HEK293 (cell line): ENCODE data around the gene MARK4.

Source experiments
- CTCF ChIA-PET: fragments of 350-600 bp; formaldehyde crosslinking; extraction: SDS; loops from one replicate; lab custom pipeline; 2021; ENCODE audit warnings: antibody characterized with exemption; lab: Yijun Ruan, JAX
- POLR2A ChIA-PET: fragments of 300-600 bp; formaldehyde crosslinking; extraction: SDS; loops from one replicate; lab custom pipeline; 2020; ENCODE audit warnings: antibody characterized with exemption, inconsistent platforms; lab: Yijun Ruan, JAX
- H3K27ac ChIP-seq: fragments of 200-500 bp; sonication (Bioruptor generic); 2 replicates; pipeline ENCODE4 v1.5.1; 2014; ENCODE audit warnings: low read depth, low read length, control low read depth, inconsistent platforms; ENCODE audit errors: extremely low read depth
- H3K36me3 ChIP-seq, 2 experiments: fragments of 200-500 bp in 1 of 2; sonication (Bioruptor generic) in 1 of 2; 1 replicate in 1 of 2; 2 replicates in 1 of 2; pipeline ENCODE4 v1.5.1; 2014 to 2017; ENCODE audit warnings: inconsistent platforms in 2 of 2, low read length in 2 of 2; ENCODE audit not compliant: control insufficient read depth in 2 of 2, insufficient read depth in 1 of 2
- H3K4me1 ChIP-seq: fragments of 200-500 bp; sonication (Bioruptor generic); 2 replicates; pipeline ENCODE4 v1.5.1; 2014; ENCODE audit warnings: mild to moderate bottlenecking, low read length, inconsistent platforms; ENCODE audit not compliant: control insufficient read depth, insufficient read depth
- H3K4me3 ChIP-seq: 2 replicates; pipeline ENCODE4 v1.5.1; 2011; ENCODE audit warnings: low read depth, mild to moderate bottlenecking, control low read depth, low read length, moderate library complexity
- H3K9me3 ChIP-seq: fragments of 200-500 bp; sonication (Bioruptor generic); 2 replicates; pipeline ENCODE4 v1.5.1; 2014; ENCODE audit warnings: low read depth, low read length, inconsistent platforms; ENCODE audit not compliant: control insufficient read depth, insufficient read depth
- ATF2 ChIP-seq: fragments of 450-650 bp; formaldehyde crosslinking; IDR thresholded peaks from 2 replicates; pipeline ENCODE4 v1.5.1; 2016; ENCODE audit warnings: missing biosample characterization, missing genetic modification characterization, low read depth
- FEZF1 ChIP-seq: fragments of 450-650 bp; formaldehyde crosslinking; IDR thresholded peaks from 2 replicates; pipeline ENCODE4 v1.5.1; 2016; ENCODE audit warnings: missing biosample characterization, missing genetic modification characterization
- SALL2 ChIP-seq: fragments of 450-650 bp; formaldehyde crosslinking; IDR thresholded peaks from 2 replicates; pipeline ENCODE4 v1.5.0; 2017; ENCODE audit warnings: missing biosample characterization, mild to moderate bottlenecking, missing genetic modification characterization, borderline replicate concordance
- WT1 ChIP-seq: fragments of 450-650 bp; formaldehyde crosslinking; IDR thresholded peaks from 2 replicates; pipeline ENCODE4 v1.5.1; 2016; ENCODE audit warnings: missing biosample characterization, missing genetic modification characterization
- ZBTB10 ChIP-seq: fragments of 450-650 bp; formaldehyde crosslinking; IDR thresholded peaks from 2 replicates; pipeline ENCODE4 v1.5.1; 2016; ENCODE audit warnings: missing biosample characterization, missing genetic modification characterization
- ZBTB44 ChIP-seq: fragments of 450-650 bp; IDR thresholded peaks from 2 replicates; pipeline ENCODE4 v1.5.1; 2018; ENCODE audit warnings: missing biosample characterization, mild to moderate bottlenecking, missing genetic modification characterization
- ZFP69B ChIP-seq: fragments of 450-650 bp; formaldehyde crosslinking; IDR thresholded peaks from 2 replicates; pipeline ENCODE4 v1.5.1; 2016; ENCODE audit warnings: missing biosample characterization, missing genetic modification characterization
- ZNF121 ChIP-seq: fragments of 450-650 bp; formaldehyde crosslinking; IDR thresholded peaks from 2 replicates; pipeline ENCODE4 v1.5.1; 2016; ENCODE audit warnings: missing biosample characterization, missing genetic modification characterization
- ZNF132 ChIP-seq: fragments of 450-650 bp; formaldehyde crosslinking; IDR thresholded peaks from 2 replicates; pipeline ENCODE4 v1.5.1; 2017; ENCODE audit warnings: missing biosample characterization, missing genetic modification characterization, borderline replicate concordance
- ZNF184 ChIP-seq: fragments of 450-650 bp; IDR thresholded peaks from 2 replicates; pipeline ENCODE4 v1.5.1; 2018; ENCODE audit warnings: missing biosample characterization, mild to moderate bottlenecking, missing genetic modification characterization
- ZNF221 ChIP-seq: fragments of 450-650 bp; formaldehyde crosslinking; IDR thresholded peaks from 2 replicates; pipeline ENCODE4 v1.5.1; 2017; ENCODE audit warnings: missing biosample characterization, missing genetic modification characterization, borderline replicate concordance
- ZNF354C ChIP-seq: fragments of 450-650 bp; formaldehyde crosslinking; IDR thresholded peaks from 2 replicates; pipeline ENCODE4 v1.5.1; 2016; ENCODE audit warnings: missing biosample characterization, missing genetic modification characterization, low read depth, borderline replicate concordance
- ZNF391 ChIP-seq: fragments of 450-650 bp; formaldehyde crosslinking; IDR thresholded peaks from 2 replicates; pipeline ENCODE4 v1.5.1; 2016; ENCODE audit warnings: low read depth, missing biosample characterization, missing genetic modification characterization, borderline replicate concordance
- ZNF433 ChIP-seq: fragments of 450-650 bp; formaldehyde crosslinking; IDR thresholded peaks from 2 replicates; pipeline ENCODE4 v1.5.1; 2016; ENCODE audit warnings: missing biosample characterization, missing genetic modification characterization, low read depth
- ZNF518A ChIP-seq: fragments of 450-650 bp; formaldehyde crosslinking; conservative IDR thresholded peaks from 2 replicates; pipeline ENCODE4 v1.5.1; 2016; ENCODE audit warnings: low read depth, missing biosample characterization, missing genetic modification characterization
- ZNF529 ChIP-seq: fragments of 450-650 bp; formaldehyde crosslinking; IDR thresholded peaks from 2 replicates; pipeline ENCODE4 v1.5.1; 2017; ENCODE audit warnings: missing genetic modification characterization, missing biosample characterization; ENCODE audit not compliant: insufficient replicate concordance
- ZNF544 ChIP-seq: fragments of 450-650 bp; formaldehyde crosslinking; IDR thresholded peaks from 2 replicates; pipeline ENCODE4 v1.5.0; 2017; ENCODE audit warnings: missing biosample characterization, missing genetic modification characterization
- ZNF549 ChIP-seq: fragments of 450-650 bp; IDR thresholded peaks from 2 replicates; pipeline ENCODE4 v1.5.1; 2018; ENCODE audit warnings: missing biosample characterization, missing genetic modification characterization, mild to moderate bottlenecking, inconsistent platforms, moderate library complexity
- ZNF629 ChIP-seq: fragments of 450-650 bp; formaldehyde crosslinking; IDR thresholded peaks from 2 replicates; pipeline ENCODE4 v1.5.1; 2017; ENCODE audit warnings: missing biosample characterization, missing genetic modification characterization
- ZNF701 ChIP-seq: fragments of 450-650 bp; formaldehyde crosslinking; IDR thresholded peaks from 2 replicates; pipeline ENCODE4 v1.5.1; 2016; ENCODE audit warnings: missing biosample characterization, missing genetic modification characterization
- ZNF704 ChIP-seq: fragments of 450-650 bp; formaldehyde crosslinking; IDR thresholded peaks from 2 replicates; pipeline ENCODE4 v1.5.1; 2016; ENCODE audit warnings: missing biosample characterization, missing genetic modification characterization
- ZNF768 ChIP-seq: fragments of 450-650 bp; formaldehyde crosslinking; IDR thresholded peaks from 2 replicates; pipeline ENCODE4 v1.5.1; 2018; ENCODE audit warnings: missing biosample characterization, mild to moderate bottlenecking, missing genetic modification characterization
- ZNF830 ChIP-seq: fragments of 450-650 bp; IDR thresholded peaks from 2 replicates; pipeline ENCODE4 v1.5.0; 2018; ENCODE audit warnings: missing biosample characterization, missing genetic modification characterization, low read depth, mild to moderate bottlenecking, moderate library complexity
- ZSCAN16 ChIP-seq: fragments of 450-650 bp; formaldehyde crosslinking; IDR thresholded peaks from 2 replicates; pipeline ENCODE4 v1.5.1; 2016; ENCODE audit warnings: missing biosample characterization, missing genetic modification characterization

MARK4 gene

GRCh38 chr19:45217193-45217956, 33.7 kb upstream of the MARK4 start:
- no peaks in the 10 kb centered on the region for H3K9me3 ChIP-seq
- no peak overlapping the region for H3K4me3 ChIP-seq
- ChIA-PET CTCF (interaction anchor here (0.8 to 0.9 kb wide), 2 partner anchors 17 to 32 kb away, joined by 3 to 4 read pairs; no protein-coding TSS in a partner anchor), POLR2A (no interaction called here)
- no peaks in the 10 kb centered on the region for H3K36me3 ChIP-seq
- TF ChIP-seq ZNF221 (tag by site-specific recombination) = no peak
- no peak for TF ChIP-seq ZNF529
- TF ChIP-seq ZNF629 (tag by site-specific recombination) = no peak
- TF ChIP-seq ZNF549 (tag by site-specific recombination) = no peak
- no peak for TF ChIP-seq ZNF830 (tag by site-specific recombination)
- TF ChIP-seq FEZF1 (tag by site-specific recombination) = no peak
- no peak for TF ChIP-seq ZNF704 (tag by site-specific recombination)
- no peak for TF ChIP-seq ZNF121 (tag by site-specific recombination)
- TF ChIP-seq ATF2 (tag by site-specific recombination) = no peak
- TF ChIP-seq ZNF544 (tag by site-specific recombination) = no peak
- TF ChIP-seq WT1 (tag by site-specific recombination) = no peak
- TF ChIP-seq ZNF184 = no peak
- TF ChIP-seq SALL2 (tag by site-specific recombination) = no peak
- TF ChIP-seq ZSCAN16 (tag by site-specific recombination) = no peak
- no peak for TF ChIP-seq ZNF433
- no peak for TF ChIP-seq ZNF768 (tag by site-specific recombination)
- no peak overlapping the region for H3K27ac ChIP-seq
- no peaks in the 10 kb centered on the region for H3K4me1 ChIP-seq

- Histone ChIP-seq H3K27ac (no peak overlapping the region), H3K4me3 (no peak overlapping the region)
- POLR2A ChIA-PET = no interaction called here
- TF ChIP-seq ZNF701 (tag by site-specific recombination) (no peak), ZBTB10 (no peak), ZNF518A (no peak), ZNF391 (tag by site-specific recombination) (no peak), ZFP69B (tag by site-specific recombination) (no peak), ZBTB44 (tag by site-specific recombination) (no peak), ZNF132 (tag by site-specific recombination) (no peak), ZNF354C (no peak)
Measured at GRCh38 chr19:45217957-45218334, 33.1 kb upstream of the MARK4 start.

More at GRCh38 chr19:45217957-45218334, 33.1 kb upstream of the MARK4 start:
- Histone ChIP-seq H3K36me3 (no peaks in the 10 kb centered on the region), H3K4me1 (no peaks in the 10 kb centered on the region), H3K9me3 (no peaks in the 10 kb centered on the region)
- CTCF ChIA-PET = no interaction called here
